ENCODE data around the gene ECEL1.

The ECEL1 gene

GRCh38 chr2:232484628-232485347, 2.8 kb downstream of the ECEL1 start:
- in situ Hi-C loops (cut with MboI; ENCODE audit: low sequenced_read_pairs): no loop called here

DNA sequence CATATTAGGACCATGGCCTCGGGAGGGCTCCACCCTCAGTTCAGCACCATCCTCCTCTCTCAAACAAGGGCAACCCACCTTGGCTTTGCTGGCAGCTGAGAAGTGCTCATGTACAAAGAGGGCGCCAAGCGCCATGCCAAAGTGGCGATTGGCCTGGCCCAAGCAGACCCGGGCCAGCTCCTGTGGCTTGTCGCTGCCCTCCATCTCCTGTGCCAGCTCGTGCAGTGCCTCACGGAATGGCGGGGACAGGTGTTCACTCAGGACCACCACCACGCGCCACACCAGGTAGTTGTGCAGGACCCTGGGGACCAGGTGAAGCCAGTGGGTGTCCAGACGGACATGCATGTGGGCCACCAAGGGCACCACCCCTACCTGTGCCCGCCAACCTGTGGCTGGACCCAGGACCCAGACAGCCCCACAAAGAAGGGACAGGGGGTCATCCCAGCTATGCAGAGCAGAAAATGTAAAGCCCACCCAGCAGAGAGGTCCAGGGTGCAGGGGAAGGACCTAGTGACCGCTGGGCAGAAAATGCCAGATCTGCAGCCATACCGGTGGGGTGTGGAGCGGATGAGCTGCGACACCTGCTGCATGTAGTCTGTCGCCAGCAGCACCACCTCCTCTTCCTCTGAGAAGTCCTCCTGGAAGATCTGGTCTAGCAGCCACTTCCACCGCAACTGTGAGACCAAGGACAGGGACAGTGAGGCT, 3.6 kb downstream of the ECEL1 start:
- in situ Hi-C loops (cut with MboI; ENCODE audit: low sequenced_read_pairs): no loop called here

DNA sequence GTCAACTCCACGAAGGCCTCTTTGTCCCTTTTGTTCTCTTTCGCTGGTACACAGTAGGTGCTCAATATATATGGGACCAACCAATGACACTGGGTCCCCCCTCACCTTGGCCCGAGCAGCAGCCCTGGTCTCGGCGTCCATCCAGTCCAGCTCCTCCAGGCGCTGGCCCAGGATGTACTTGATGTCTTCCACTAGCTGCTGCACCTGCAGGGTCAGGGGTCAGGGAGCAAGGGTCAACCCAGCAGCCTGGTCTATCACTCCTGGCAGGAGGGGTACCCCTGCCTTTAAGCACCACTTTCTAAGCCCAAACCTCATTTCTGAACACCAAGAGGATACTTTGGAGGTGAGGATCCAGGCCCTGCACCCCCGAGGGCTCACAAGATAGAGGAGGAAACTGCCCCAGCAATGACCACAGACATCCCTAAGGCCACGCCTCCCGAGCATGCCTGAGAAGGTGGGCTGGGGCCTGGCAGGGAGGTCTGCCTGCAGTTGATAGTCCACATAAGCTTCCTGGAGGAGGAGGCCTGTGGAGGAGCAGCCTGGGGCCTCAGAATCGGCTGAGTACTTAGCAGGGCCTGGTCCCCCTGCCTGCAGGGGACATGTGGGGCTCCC, 4.2 kb downstream of the ECEL1 start:
- in situ Hi-C loops (cut with MboI; ENCODE audit: low sequenced_read_pairs): no loop called here

DNA sequence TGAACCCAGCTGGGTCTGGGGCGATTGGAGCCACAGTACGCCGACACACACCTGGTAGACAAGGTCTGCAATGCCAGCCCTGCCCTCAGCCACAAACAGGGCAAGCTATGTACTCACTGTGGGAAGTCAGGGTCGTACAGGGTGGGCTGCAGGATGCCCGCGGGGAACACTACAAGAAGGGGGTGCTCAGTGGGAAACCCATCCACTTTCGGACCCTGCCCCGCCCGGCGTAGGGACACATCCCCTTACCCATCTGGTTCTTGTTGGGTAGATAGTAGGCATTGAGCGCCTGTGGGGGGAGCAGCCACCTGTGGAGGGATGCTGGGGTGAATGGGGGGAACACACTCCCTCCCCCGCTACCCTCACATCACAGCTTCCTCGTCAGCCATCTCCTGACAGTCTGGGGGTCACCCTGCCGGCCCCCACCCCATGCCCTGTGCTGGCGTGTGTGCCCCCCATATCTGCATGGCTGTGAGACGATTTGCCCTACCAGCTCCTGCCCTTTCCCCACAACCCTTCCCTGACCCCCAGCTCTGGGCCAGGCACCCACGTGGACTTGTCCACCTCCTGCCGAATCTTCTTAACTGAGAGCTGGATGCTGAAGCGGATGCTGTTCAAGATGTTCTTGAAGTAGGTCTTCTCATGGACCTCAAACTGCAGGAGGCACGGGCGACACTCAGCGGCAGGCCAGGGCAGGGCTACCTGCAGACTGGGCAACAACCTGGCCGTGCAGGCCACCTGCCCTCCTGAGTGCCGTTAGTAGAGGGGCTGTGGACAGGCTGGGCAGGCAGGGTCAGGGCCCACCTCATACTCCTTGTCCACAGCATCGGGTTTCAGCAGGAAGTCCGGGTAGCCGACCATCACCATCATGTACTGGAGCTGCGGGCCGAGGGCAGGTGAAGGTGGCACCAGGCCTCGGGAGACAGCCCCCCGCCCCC, 5.1 kb downstream of the ECEL1 start:
- in situ Hi-C loops (cut with MboI; ENCODE audit: low sequenced_read_pairs): no loop called here

- in situ Hi-C loops (cut with MboI; ENCODE audit: low sequenced_read_pairs): no loop called here
These were observed 6.1 kb downstream of the ECEL1 start for GRCh38 chr2:232481322-232482140.

- in situ Hi-C loops (cut with MboI; ENCODE audit: low sequenced_read_pairs): no loop called here
These were observed 7.1 kb downstream of the ECEL1 start for GRCh38 chr2:232480201-232481190.

- in situ Hi-C loops (cut with MboI; ENCODE audit: low sequenced_read_pairs): no loop called here
These were observed 8.1 kb downstream of the ECEL1 start for GRCh38 chr2:232479341-232480200.

GRCh38 chr2:232478571-232479340, 8.9 kb downstream of the ECEL1 start:
- in situ Hi-C loops (cut with MboI; ENCODE audit: low sequenced_read_pairs): no loop called here

GRCh38 chr2:232477751-232478510, 9.7 kb downstream of the ECEL1 start:
- in situ Hi-C loops (cut with MboI; ENCODE audit: low sequenced_read_pairs): no loop called here

DNA sequence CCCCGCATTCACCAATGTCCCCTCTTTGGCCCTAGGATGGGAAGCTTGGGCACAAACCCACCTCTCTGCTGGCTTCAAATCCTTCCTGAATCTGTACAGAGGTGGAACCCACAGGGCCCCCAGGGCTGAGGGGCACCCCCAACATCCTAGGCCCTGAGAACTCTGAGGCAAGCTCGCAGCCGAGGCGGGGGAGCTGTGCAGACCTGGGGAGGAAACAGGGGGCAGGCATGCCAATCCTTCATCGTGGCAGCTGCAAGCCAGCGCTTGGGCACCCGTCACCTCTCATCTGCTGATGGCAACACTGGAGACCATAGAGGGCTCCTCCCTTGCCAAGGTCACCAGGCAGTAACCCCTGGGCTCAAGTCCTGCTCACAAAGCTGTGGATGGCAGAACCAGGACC, 10.8 kb downstream of the ECEL1 start:
- in situ Hi-C loops (cut with MboI; ENCODE audit: low sequenced_read_pairs): no loop called here

GRCh38 chr2:232476045-232476444, 11.6 kb downstream of the ECEL1 start:
- in situ Hi-C loops (cut with MboI; ENCODE audit: low sequenced_read_pairs): no loop called here

GRCh38 chr2:232473467-232473890, 14.2 kb downstream of the ECEL1 start:
- in situ Hi-C loops (cut with MboI; ENCODE audit: low sequenced_read_pairs): no loop called here

DNA sequence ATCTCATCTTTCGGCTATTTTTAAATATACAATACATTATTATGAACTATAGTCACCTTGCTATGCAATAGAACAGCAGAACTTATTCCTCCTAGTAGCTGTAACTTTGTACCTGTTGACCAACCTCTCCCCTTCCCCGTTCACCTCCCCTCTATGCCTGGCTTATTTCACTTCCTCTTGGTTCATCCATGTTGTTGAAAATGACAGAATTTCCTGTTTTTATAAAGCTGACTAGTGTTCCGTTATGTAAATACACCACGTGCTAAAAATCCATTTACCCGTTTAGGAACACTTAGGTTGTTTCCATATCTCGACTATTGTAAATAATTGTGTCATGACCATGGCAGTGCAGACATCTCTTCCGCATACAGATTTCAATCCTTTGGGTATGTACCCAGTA, 21.4 kb downstream of the ECEL1 start:
- in situ Hi-C loops (cut with MboI; ENCODE audit: low sequenced_read_pairs): no loop called here

- in situ Hi-C loops (cut with MboI; ENCODE audit: low sequenced_read_pairs): no loop called here
These were observed 22.6 kb downstream of the ECEL1 start for GRCh38 chr2:232465061-232465460.

DNA sequence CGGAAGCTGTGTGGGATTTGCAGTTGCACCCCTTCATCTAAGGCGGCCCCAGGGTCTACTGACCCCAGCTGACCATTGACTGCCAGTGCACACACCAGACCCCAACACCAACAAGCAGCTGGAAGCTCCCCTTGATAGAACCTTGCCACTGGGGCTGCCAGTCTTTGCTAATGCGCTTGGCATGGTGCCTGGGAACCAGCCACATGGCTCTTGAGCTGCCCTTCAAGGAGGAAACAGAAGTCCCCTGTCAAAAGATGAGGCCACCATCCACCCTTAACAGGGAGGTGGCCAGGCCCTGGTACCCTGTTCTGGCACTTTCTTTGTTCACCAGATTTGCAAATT, 23.1 kb downstream of the ECEL1 start:
- in situ Hi-C loops (cut with MboI; ENCODE audit: low sequenced_read_pairs): no loop called here

DNA sequence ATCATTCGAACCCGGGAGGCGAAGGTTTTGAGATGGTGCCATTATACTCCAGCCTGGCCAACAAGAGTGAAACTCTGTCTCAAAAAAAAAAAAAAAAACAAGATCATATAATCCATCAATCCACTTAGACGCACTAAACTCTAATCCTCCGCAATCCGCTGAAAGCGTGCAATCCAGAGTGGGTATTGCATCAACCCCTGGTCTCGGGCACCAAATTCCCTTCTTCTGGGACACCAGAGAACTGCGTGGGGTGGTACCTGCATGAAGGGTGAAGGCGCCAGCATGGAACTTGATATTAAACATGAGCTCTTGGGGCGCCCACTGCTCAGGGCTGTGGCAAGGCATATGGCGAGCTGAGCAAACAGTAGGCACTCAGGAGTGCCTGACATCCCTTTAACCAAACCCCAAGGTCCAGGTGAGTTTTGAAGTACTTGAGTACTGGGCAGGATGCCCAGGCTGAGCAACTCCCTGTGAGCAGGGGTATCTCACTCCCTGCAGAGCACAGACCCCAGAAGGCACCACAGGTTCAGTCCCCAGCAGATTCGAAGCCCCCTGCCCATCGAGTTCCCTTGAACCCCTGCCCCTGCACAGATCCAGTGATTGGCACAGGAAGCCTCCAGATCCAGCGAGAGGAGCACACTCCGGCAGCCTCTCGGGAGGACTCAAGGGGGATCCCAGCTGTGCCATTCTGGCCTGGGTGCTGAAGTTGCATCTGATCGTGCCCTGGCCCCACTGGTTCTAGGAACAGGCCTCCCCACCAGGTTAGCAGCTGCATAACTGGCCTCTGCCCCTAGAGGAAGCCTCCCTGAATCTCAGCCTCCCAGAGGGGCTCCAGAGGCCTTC, 23.7 kb downstream of the ECEL1 start:
- in situ Hi-C loops (cut with MboI; ENCODE audit: low sequenced_read_pairs): no loop called here

Measured in HL-60/S4 (cell line).